Breast epithelium (tissue), 4 donors: ENCODE results near the gene NLGN2. TPM values are rescaled to one million over a fixed set of nuclear protein-coding genes. Genes with fewer than 3 reads are reported as not detected.

Experiments
- DNase-seq, 2 donors: peaks; one replicate each; pipeline ENCODE4 v3.0.0-alpha.2; 2019; ENCODE audit warnings: low spot score in 2 of 2
- H3K27ac ChIP-seq, 2 donors: fragments of 200-600 bp; sonication (generic) in 1 of 2; one replicate each; pipeline ENCODE4 v1.5.1; 2016 to 2019; ENCODE audit warnings: mild to moderate bottlenecking in 1 of 2
- H3K27me3 ChIP-seq, 2 donors: fragments of 200-600 bp; sonication (generic) in 1 of 2; one replicate each; pipeline versions ENCODE4 v1.5.1 to v1.6.0; 2017 to 2019; ENCODE audit warnings: control low read depth in 1 of 2, mild to moderate bottlenecking in 1 of 2
- H3K36me3 ChIP-seq: fragments of 200-600 bp; one replicate; pipeline ENCODE4 v1.5.1; 2019
- H3K4me1 ChIP-seq, 2 donors: fragments of 200-600 bp; sonication (generic); one replicate each; pipeline ENCODE4 v1.5.1; 2016 to 2019; ENCODE audit warnings: control low read depth in 1 of 2
- H3K4me3 ChIP-seq, 3 donors: fragments of 200-600 bp; sonication (generic); 1 replicate in 2 of 3; 2 replicates in 1 of 3; pipeline ENCODE4 v1.5.1; 2016 to 2019; ENCODE audit warnings: mild to moderate bottlenecking in 3 of 3, moderate library complexity in 2 of 3
- H3K9me3 ChIP-seq, 2 donors: fragments of 200-600 bp; sonication (generic) in 1 of 2; one replicate each; pipeline ENCODE4 v1.5.1; 2016 to 2019; ENCODE audit warnings: control low read depth in 1 of 2
- POLR2A ChIP-seq: fragments of 450-650 bp; IDR thresholded peaks from one replicate; pipeline ENCODE4 v1.6.1; 2016; ENCODE audit warnings: antibody characterized with exemption, mild to moderate bottlenecking, moderate library complexity
- POLR2AphosphoS5 ChIP-seq, 3 donors: sonication (generic); formaldehyde crosslinking; IDR thresholded peaks; one replicate each; pipeline ENCODE4 v1.6.1; 2017; ENCODE audit warnings: antibody characterized with exemption in 3 of 3
- intact Hi-C: fragments of 100-400 bp; cut with DNase I; formaldehyde crosslinking; loops from one replicate; pipeline ENCODE4 v1.15.1; 2023; ENCODE audit warnings: low total_unique reads
- total RNA-seq, 3 donors: library from RNA; depleted of rRNA; stranded (reverse); fragments of >200 nt; gene quantifications; one replicate each; pipeline ENCODE4 v1.1.0, GENCODE V29; 2016
- TF ChIP-seq, protein P1 (sequence below), 3 donors: fragments of 450-650 bp; IDR thresholded peaks; one replicate each; pipeline ENCODE4 v1.5.1; 2016 to 2017; ENCODE audit warnings: antibody characterized with exemption in 3 of 3, mild to moderate bottlenecking in 3 of 3, moderate library complexity in 3 of 3

The NLGN2 gene
- total RNA-seq, 3 donors from 2014 or later: 6.7 to 13.1 (median 8.3) TPM

DNA sequence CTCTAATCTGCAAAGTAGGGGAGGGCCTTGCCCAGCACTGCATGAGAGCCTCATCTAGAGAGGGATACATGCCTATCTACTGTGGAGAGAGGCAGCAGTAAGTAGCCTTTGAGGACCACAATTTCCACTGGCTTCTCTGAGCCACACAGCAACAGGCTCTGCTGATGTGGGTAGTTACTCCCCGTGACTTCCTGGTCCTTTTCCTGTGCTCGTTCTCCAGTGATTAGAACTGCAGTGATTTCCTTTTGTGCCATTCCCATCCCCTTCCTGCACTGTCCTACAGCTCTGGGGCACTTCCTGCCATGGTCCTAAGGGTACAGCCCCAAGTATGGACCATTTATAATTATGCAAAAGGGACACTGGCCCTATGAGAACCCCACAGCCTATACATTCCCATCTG is 16.3 kb upstream of the NLGN2 start:
- peaks cover 9% of the 10 kb centered on the region for H3K36me3 ChIP-seq

DNA sequence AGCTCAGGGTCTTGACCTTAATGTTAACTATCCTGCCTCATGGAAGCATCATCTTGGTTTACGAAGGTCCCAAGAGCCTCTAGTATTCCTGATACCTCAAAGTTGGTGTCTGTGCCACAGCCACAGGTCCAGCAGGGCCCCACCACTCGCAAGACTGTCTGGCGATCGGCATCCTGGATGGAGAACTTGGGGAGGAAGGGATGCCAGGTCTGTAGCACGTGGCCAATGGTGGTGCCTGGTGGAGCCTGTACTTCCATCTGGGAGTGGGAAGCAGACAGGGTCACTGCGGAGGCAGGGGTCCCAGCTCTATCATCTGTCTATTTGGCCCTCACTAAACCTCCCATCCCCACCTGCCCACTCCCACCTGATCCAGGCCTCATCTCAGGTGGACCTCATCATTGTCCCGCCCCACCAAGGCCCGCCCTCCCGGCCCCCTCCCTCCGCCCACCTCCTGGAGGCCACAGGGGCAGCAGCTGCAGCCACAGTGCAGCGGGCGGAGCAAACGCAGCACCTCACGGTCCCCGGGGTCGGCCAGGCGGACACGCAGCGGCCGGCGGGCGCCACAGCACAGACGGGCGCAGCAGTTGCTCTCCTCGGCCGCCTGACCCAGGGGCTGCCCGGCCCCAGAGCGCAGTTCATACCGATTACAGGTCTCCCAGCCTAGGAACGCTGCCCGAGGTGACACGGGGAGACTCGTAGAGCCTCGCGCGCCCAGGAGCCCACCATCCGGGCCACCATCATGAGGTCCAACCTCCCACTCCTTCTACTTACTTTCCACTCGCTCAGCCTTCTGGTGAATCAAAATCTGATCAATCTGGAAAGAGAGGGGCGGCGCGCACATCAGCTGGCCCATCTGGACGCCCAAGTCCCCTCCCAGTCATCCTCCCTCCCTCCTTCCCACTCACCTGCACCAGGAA is 14.7 kb upstream of the NLGN2 start:
- intact Hi-C loops: no loop called here
- Histone ChIP-seq H3K9me3 (no peaks in the 10 kb centered on the region), H3K4me1 (peaks cover 0 to 7% of the 10 kb centered on the region in 2 donors), H3K27ac (peak overlapping the region in 1 of 2 donors; percentile 94), H3K4me3 (peak overlapping the region; percentile 85 to 90 (median 90)), H3K27me3 (no peaks in the 10 kb centered on the region), H3K36me3 (peaks cover 9% of the 10 kb centered on the region)
- TF ChIP-seq POLR2A: no peak
- no peak for DNase-seq

More for the DNA sequence above, 16.3 kb upstream of the NLGN2 start:
- TF ChIP-seq, protein P1, sequence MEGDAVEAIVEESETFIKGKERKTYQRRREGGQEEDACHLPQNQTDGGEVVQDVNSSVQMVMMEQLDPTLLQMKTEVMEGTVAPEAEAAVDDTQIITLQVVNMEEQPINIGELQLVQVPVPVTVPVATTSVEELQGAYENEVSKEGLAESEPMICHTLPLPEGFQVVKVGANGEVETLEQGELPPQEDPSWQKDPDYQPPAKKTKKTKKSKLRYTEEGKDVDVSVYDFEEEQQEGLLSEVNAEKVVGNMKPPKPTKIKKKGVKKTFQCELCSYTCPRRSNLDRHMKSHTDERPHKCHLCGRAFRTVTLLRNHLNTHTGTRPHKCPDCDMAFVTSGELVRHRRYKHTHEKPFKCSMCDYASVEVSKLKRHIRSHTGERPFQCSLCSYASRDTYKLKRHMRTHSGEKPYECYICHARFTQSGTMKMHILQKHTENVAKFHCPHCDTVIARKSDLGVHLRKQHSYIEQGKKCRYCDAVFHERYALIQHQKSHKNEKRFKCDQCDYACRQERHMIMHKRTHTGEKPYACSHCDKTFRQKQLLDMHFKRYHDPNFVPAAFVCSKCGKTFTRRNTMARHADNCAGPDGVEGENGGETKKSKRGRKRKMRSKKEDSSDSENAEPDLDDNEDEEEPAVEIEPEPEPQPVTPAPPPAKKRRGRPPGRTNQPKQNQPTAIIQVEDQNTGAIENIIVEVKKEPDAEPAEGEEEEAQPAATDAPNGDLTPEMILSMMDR (IDR thresholded peaks at IDR 0.05): no peak
- no peak for TF ChIP-seq POLR2A
- TF ChIP-seq POLR2AphosphoS5 (IDR thresholded peaks at IDR 0.05): no peak
- Histone ChIP-seq H3K9me3 (no peaks in the 10 kb centered on the region), H3K4me1 (peaks cover 0 to 7% of the 10 kb centered on the region in 2 donors), H3K4me3 (no peak overlapping the region), H3K27ac (peak overlapping the region in 1 of 2 donors; percentile 17), H3K27me3 (no peaks in the 10 kb centered on the region)
- no peak for DNase-seq
- intact Hi-C loops: no loop called here

DNA sequence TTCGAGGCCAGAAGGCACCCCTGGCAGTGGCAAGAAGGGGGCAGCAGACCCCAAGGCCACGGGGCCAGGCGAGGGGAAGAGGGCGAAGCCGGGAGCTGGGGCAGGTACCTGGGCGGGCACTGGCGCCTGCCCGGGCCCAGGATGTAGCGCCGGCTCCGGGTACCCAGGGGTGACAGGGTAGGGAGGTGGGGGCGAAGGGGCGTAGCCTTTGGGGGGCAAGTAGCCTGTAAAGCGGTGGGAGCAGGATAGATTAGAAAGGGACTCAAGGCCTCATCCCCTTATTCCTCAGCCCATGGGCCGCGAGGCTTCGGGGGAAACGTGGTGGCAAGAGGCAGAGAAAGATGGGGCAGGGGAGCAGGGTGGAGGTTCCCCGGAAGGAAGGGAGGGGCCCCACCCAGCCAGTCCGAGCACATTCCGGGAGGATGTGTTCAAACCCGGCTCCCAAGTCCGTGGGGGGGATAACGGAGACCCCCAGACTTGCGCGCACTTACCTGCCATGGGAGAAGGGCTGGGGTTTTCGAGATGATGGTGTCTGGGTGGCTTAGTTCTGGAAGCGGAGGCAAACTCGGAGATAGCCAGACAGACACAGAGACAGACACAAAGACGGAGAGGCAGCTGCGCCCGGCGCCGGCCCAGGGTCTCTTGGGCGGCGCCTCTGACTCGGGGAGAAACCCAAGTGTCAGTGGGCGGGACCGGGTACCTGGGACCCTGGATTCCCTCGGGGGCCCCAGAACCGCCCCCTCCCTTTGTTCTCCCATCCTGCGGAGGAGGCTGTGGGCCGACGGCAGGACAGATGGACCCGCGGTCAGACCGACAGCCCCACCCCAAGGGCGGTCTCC is 13.8 kb upstream of the NLGN2 start:
- H3K36me3 ChIP-seq: peaks cover 7% of the 10 kb centered on the region
- peak overlapping the region; percentile 89 to 94 for H3K27ac ChIP-seq
- H3K4me3 ChIP-seq: peak overlapping the region; percentile 85 to 90 (median 90)
- TF ChIP-seq POLR2AphosphoS5 (IDR thresholded peaks at IDR 0.05) (no peak), POLR2A (no peak)
- TF ChIP-seq, protein P1 (IDR thresholded peaks at IDR 0.05): no peak
- no peaks in the 10 kb centered on the region for H3K9me3 ChIP-seq
- no peaks in the 10 kb centered on the region for H3K27me3 ChIP-seq
- peaks cover 0 to 7% of the 10 kb centered on the region in 2 donors for H3K4me1 ChIP-seq
- no peak for DNase-seq
- intact Hi-C loops: no loop called here

DNA sequence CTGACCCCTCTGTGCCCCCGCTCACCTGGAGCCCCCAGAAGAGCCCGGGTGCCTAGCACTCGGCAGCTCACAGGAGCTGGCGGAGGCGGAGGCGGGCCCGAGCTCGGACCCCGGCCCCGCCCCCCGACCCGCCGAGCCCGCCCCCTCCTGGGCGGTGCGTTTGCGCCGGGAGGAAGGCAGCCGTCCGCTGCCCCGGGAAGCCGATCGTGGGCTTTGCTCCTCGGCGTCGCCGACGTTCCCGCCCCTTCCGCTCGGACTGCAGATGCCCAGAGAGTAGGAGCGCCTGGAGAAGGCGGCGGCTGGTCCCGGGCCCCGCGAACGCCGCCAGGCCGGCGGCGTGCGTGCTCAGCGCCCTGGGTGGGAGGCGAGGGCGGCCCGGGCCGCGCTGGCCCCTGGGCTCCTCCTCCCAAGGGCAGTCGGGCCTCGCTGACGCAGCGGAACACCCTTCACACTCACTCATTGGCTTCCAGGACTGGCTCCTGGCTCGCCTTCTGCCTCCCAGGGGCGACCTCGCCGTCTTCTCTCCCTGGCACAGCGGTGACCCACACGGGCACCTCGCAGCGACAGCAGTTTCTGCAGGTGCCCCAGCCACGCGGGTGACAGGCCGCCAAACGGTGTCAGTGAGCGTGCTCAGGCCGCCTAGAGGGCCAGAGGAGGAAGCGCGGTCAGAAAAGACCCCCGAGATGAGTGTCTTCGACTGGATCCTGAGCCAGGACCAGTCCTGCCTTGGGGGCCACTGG is 13.0 kb upstream of the NLGN2 start, which contains the start of gene PLSCR3:
TSS of gene PLSCR3 (minus strand) at position 74 of the 740 bp plus-strand sequence. CDS start 415 bp downstream, outside the sequence.
- TF ChIP-seq POLR2AphosphoS5 (IDR thresholded peaks at IDR 0.05) (peak; percentile 48 to 86 (median 77)), POLR2A (peak; percentile 27)
- TF ChIP-seq, protein P1 (IDR thresholded peaks at IDR 0.05): peak; percentile 55 to 64 (median 56)
- intact Hi-C loops: loop anchor here (5.0 kb wide), 1 partner anchor 772 kb away; no protein-coding TSS in a partner anchor
- Histone ChIP-seq H3K27me3 (no peaks in the 10 kb centered on the region), H3K27ac (peak within 1 kb of the TSS; percentile 89 to 94), H3K4me3 (peak within 1 kb of the TSS; percentile 85 to 90 (median 90)), H3K36me3 (no peaks in the 10 kb centered on the region), H3K4me1 (peaks cover 0 to 7% of the 10 kb centered on the region in 2 donors), H3K9me3 (no peaks in the 10 kb centered on the region)
- DNase-seq: peak; percentile 79 to 80

DNA sequence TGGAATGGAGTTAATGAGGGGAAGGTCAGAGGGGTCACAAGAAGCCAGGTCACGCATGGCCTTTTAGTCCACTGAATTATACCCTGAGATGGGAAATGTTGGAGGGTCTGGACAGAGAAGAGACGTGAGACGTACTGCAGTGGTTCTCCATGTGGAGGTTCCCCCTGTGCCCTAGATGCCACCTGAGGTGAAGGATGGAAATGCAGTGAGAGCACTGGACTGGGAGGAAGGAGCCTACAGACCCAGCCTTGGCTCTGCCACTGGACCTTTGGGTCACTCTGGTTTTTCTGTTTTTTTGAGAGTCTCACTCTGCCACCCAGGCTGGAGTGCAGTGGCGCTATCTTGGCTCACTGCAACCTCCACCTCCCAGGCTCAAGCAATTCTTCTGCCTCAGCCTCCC is 11.5 kb upstream of the NLGN2 start:
- DNase-seq: no peak
- Histone ChIP-seq H3K27ac (no peak overlapping the region), H3K4me3 (no peak overlapping the region), H3K9me3 (no peaks in the 10 kb centered on the region), H3K36me3 (no peaks in the 10 kb centered on the region), H3K27me3 (no peaks in the 10 kb centered on the region), H3K4me1 (peaks cover 0 to 7% of the 10 kb centered on the region in 2 donors)
- no peak for TF ChIP-seq POLR2A
- intact Hi-C loops: loop anchor here (5.0 kb wide), 1 partner anchor 774 kb away; no protein-coding TSS in a partner anchor
